Measurements from ENCODE around the gene MRPL21. TPM values are rescaled to one million over a fixed set of nuclear protein-coding genes. Genes with fewer than 3 reads are reported as not detected.

The MRPL21 gene
- total and polyA plus RNA-seq, 3 experiments from 2014 or later, result 96.3 to 104 (median 101) TPM

- Mint-ChIP-seq H3K27ac (no peak overlapping the region), H3K27me3 (peaks cover 29 to 33% of the 10 kb centered on the region in 2 donors), H3K4me3 (peak overlapping the region in 1 of 7 donors; percentile 11), H3K4me1 (peaks cover 0 to 9% (median 4%) of the 10 kb centered on the region in 3 donors), H3K9me3 (no peaks in the 10 kb centered on the region), H3K36me3 (peaks cover 0 to 1% (median 0%) of the 10 kb centered on the region in 3 donors)
- Histone ChIP-seq H3K27ac (ENCODE audit: low read depth, low read length) (no peak overlapping the region), H3K9me3 (ENCODE audit: low read length) (no peaks in the 10 kb centered on the region), H3K36me3 (ENCODE audit: insufficient read depth, low read length) (no peaks in the 10 kb centered on the region), H3K4me3 (ENCODE audit: low read length) (no peak overlapping the region), H3K27me3 (ENCODE audit: insufficient read depth, low read length, poor library complexity, severe bottlenecking) (peaks cover 12% of the 10 kb centered on the region), H3K4me1 (ENCODE audit: insufficient read depth, low read length) (peaks cover 13% of the 10 kb centered on the region)
- ChIA-PET POLR2A (interaction anchor here (0.8 kb wide), 1 partner anchor 9 kb away, joined by 4 read pairs; no protein-coding TSS in a partner anchor), CTCF (interaction anchor here (4.9 kb wide), 1 partner anchor 9 kb away, joined by 34 read pairs; the partner anchor contains the start of gene CPT1A)
- DNase-seq, result no peak
Measured at GRCh38 chr11:68852628-68853027, 51.0 kb downstream of the MRPL21 start.

GRCh38 chr11:68848429-68848828 is 55.2 kb downstream of the MRPL21 start:
- H3K36me3 ChIP-seq (ENCODE audit: insufficient read depth, low read length), result no peaks in the 10 kb centered on the region
- H3K27me3 ChIP-seq (ENCODE audit: insufficient read depth, low read length, poor library complexity, severe bottlenecking), result peaks cover under 1% of the 10 kb centered on the region
- no peaks in the 10 kb centered on the region for H3K9me3 ChIP-seq (ENCODE audit: low read length)
- H3K27ac ChIP-seq (ENCODE audit: low read depth, low read length), result no peak overlapping the region
- POLR2A ChIA-PET, result no interaction called here
- Mint-ChIP-seq H3K36me3 (peaks cover 0 to 2% (median 0%) of the 10 kb centered on the region in 3 donors), H3K27ac (no peak overlapping the region), H3K4me3 (peak overlapping the region in 1 of 7 donors; percentile 42), H3K27me3 (peaks cover 12 to 13% of the 10 kb centered on the region in 2 donors), H3K4me1 (peaks cover 7 to 10% (median 10%) of the 10 kb centered on the region in 3 donors), H3K9me3 (no peaks in the 10 kb centered on the region)
- H3K4me1 ChIP-seq (ENCODE audit: insufficient read depth, low read length), result peaks cover 6% of the 10 kb centered on the region
- no peak overlapping the region for H3K4me3 ChIP-seq (ENCODE audit: low read length)
- CTCF ChIA-PET, result no interaction called here
- no peak for DNase-seq

- ChIA-PET POLR2A (no interaction called here), CTCF (interaction anchor here (1.3 kb wide), 1 partner anchor 22 kb away, joined by 4 read pairs; no protein-coding TSS in a partner anchor)
- no peaks in the 10 kb centered on the region for H3K36me3 ChIP-seq (ENCODE audit: insufficient read depth, low read length)
- Mint-ChIP-seq H3K27me3 (peaks cover 4 to 6% of the 10 kb centered on the region in 2 donors), H3K4me3 (no peak overlapping the region), H3K4me1 (peaks cover 13 to 18% (median 16%) of the 10 kb centered on the region in 3 donors), H3K9me3 (no peaks in the 10 kb centered on the region), H3K36me3 (peaks cover 0 to 6% (median 0%) of the 10 kb centered on the region in 3 donors), H3K27ac (no peak overlapping the region)
- H3K27me3 ChIP-seq (ENCODE audit: insufficient read depth, low read length, poor library complexity, severe bottlenecking), result no peaks in the 10 kb centered on the region
- H3K4me3 ChIP-seq (ENCODE audit: low read length), result no peak overlapping the region
- H3K27ac ChIP-seq (ENCODE audit: low read depth, low read length), result no peak overlapping the region
- no peak for DNase-seq
- H3K4me1 ChIP-seq (ENCODE audit: insufficient read depth, low read length), result peaks cover 11% of the 10 kb centered on the region
- H3K9me3 ChIP-seq (ENCODE audit: low read length), result no peaks in the 10 kb centered on the region
Measured at GRCh38 chr11:68847395-68847794, 56.2 kb downstream of the MRPL21 start.

GRCh38 chr11:68845351-68846002 is 58.2 kb downstream of the MRPL21 start:
- Histone ChIP-seq H3K9me3 (ENCODE audit: low read length) (no peaks in the 10 kb centered on the region), H3K27ac (ENCODE audit: low read depth, low read length) (no peak overlapping the region), H3K27me3 (ENCODE audit: insufficient read depth, low read length, poor library complexity, severe bottlenecking) (no peaks in the 10 kb centered on the region), H3K4me3 (ENCODE audit: low read length) (no peak overlapping the region), H3K36me3 (ENCODE audit: insufficient read depth, low read length) (no peaks in the 10 kb centered on the region), H3K4me1 (ENCODE audit: insufficient read depth, low read length) (peaks cover 15% of the 10 kb centered on the region)
- DNase-seq, result no peak
- Mint-ChIP-seq H3K36me3 (peaks cover 0 to 8% (median 0%) of the 10 kb centered on the region in 3 donors), H3K4me1 (peaks cover 17 to 25% (median 23%) of the 10 kb centered on the region in 3 donors), H3K9me3 (no peaks in the 10 kb centered on the region), H3K4me3 (peak overlapping the region in 2 of 7 donors; percentile 41 to 95), H3K27me3 (peaks cover 0 to 3% of the 10 kb centered on the region in 2 donors), H3K27ac (peak overlapping the region in 1 of 8 donors; percentile 86)
- POLR2A ChIA-PET, result no interaction called here
- CTCF ChIA-PET, result interaction anchor here (1.4 to 3.3 kb wide), 2 partner anchors 16 to 93 kb away, joined by 7 to 19 read pairs; partner anchors contain the start of gene TESMIN

DNA sequence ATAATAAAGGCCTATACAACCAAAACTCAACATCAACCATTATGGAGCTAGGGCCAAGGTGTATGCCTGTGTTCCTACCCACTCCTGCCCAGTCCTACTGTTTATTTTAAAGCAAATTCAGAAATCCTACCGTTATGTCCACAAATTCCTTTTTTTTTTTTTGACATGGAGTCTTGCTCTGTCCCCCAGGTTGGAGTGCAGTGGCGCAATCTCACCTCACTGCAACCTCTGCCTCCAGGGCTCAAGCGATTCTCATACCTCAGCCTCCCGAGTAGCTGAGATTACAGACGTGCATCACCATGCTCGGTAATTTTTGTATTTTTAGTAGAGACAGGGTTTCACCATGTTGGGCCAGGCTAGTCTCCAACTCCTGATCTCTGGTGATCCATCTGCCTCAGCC is 58.8 kb downstream of the MRPL21 start:
- peaks cover 0 to 3% of the 10 kb centered on the region in 2 donors for H3K27me3 Mint-ChIP-seq
- ChIA-PET POLR2A (no interaction called here), CTCF (interaction anchor here (0.8 to 3.5 kb wide), 12 partner anchors 9 to 157 kb away, joined by 3 to 37 read pairs (median 7); partner anchors contain the start of gene TESMIN)
- no peak for DNase-seq
- H3K27ac Mint-ChIP-seq, result peak overlapping the region in 3 of 8 donors; percentile 43 to 86 (median 47)
- peaks cover 22% of the 10 kb centered on the region for H3K4me1 ChIP-seq (ENCODE audit: insufficient read depth, low read length)
- no peak overlapping the region for H3K27ac ChIP-seq (ENCODE audit: low read depth, low read length)
- H3K9me3 Mint-ChIP-seq, result no peaks in the 10 kb centered on the region
- H3K9me3 ChIP-seq (ENCODE audit: low read length), result no peaks in the 10 kb centered on the region
- H3K4me3 ChIP-seq (ENCODE audit: low read length), result no peak overlapping the region
- no peaks in the 10 kb centered on the region for H3K27me3 ChIP-seq (ENCODE audit: insufficient read depth, low read length, poor library complexity, severe bottlenecking)
- H3K36me3 Mint-ChIP-seq, result peaks cover 0 to 8% (median 0%) of the 10 kb centered on the region in 3 donors
- peak overlapping the region in 4 of 7 donors; percentile 48 to 95 (median 68) for H3K4me3 Mint-ChIP-seq
- H3K36me3 ChIP-seq (ENCODE audit: insufficient read depth, low read length), result no peaks in the 10 kb centered on the region
- peaks cover 24 to 31% (median 29%) of the 10 kb centered on the region in 3 donors for H3K4me1 Mint-ChIP-seq

DNA sequence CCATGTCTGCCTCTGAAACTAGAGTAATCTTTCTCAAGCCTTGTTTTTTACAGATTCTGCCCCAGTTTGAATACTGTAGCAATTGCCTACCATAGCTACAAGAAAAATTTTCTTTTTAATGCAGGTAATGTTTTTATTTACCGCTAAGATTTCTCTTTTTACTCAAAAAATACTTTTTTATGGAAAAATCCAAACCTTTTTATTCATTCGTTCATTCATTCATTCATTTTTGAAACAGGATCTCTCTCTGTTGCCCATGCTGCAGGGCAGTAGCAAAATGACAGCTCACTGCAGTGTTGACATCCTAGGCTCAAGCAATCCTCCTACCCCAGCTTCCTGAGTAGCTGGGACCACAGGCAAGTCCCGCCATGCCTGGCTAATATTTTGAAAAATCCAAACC is 59.3 kb downstream of the MRPL21 start:
- Mint-ChIP-seq H3K4me3 (peak overlapping the region; percentile 81 to 98 (median 93)), H3K27me3 (peaks cover 0 to 3% of the 10 kb centered on the region in 2 donors), H3K36me3 (peaks cover 0 to 8% (median 0%) of the 10 kb centered on the region in 3 donors), H3K9me3 (no peaks in the 10 kb centered on the region), H3K4me1 (peaks cover 28 to 36% (median 34%) of the 10 kb centered on the region in 3 donors), H3K27ac (peak overlapping the region in 5 of 8 donors; percentile 79 to 95 (median 86))
- ChIA-PET POLR2A (interaction anchor here (1.5 kb wide), 1 partner anchor 205 kb away, joined by 4 read pairs; the partner anchor contains the start of gene TPCN2), CTCF (interaction anchor here (0.8 to 3.5 kb wide), 18 partner anchors 10 to 229 kb away, joined by 3 to 37 read pairs (median 6); partner anchors contain the start of gene TESMIN)
- no peaks in the 10 kb centered on the region for H3K36me3 ChIP-seq (ENCODE audit: insufficient read depth, low read length)
- no peak for DNase-seq
- peak overlapping the region; percentile 76 for H3K4me3 ChIP-seq (ENCODE audit: low read length)
- no peaks in the 10 kb centered on the region for H3K9me3 ChIP-seq (ENCODE audit: low read length)
- no peaks in the 10 kb centered on the region for H3K27me3 ChIP-seq (ENCODE audit: insufficient read depth, low read length, poor library complexity, severe bottlenecking)
- H3K27ac ChIP-seq (ENCODE audit: low read depth, low read length), result no peak overlapping the region
- H3K4me1 ChIP-seq (ENCODE audit: insufficient read depth, low read length), result peaks cover 26% of the 10 kb centered on the region

- H3K27me3 Mint-ChIP-seq, result peaks cover 0 to 3% of the 10 kb centered on the region in 2 donors
- CTCF ChIA-PET, result interaction anchor here (0.6 to 3.5 kb wide), 22 partner anchors 10 to 228 kb away, joined by 3 to 37 read pairs (median 5); partner anchors contain the start of genes IGHMBP2, MRPL21 and TESMIN
- H3K4me1 Mint-ChIP-seq, result peaks cover 31 to 41% (median 39%) of the 10 kb centered on the region in 3 donors
- Histone ChIP-seq H3K27me3 (ENCODE audit: insufficient read depth, low read length, poor library complexity, severe bottlenecking) (no peaks in the 10 kb centered on the region), H3K9me3 (ENCODE audit: low read length) (no peaks in the 10 kb centered on the region), H3K4me3 (ENCODE audit: low read length) (peak overlapping the region; percentile 76), H3K27ac (ENCODE audit: low read depth, low read length) (peak overlapping the region; percentile 27), H3K4me1 (ENCODE audit: insufficient read depth, low read length) (peaks cover 28% of the 10 kb centered on the region), H3K36me3 (ENCODE audit: insufficient read depth, low read length) (no peaks in the 10 kb centered on the region)
- H3K27ac Mint-ChIP-seq, result peak overlapping the region; percentile 80 to 98 (median 90)
- H3K36me3 Mint-ChIP-seq, result peaks cover 0 to 8% (median 0%) of the 10 kb centered on the region in 3 donors
- POLR2A ChIA-PET, result interaction anchor here (0.6 to 1.5 kb wide), 4 partner anchors 9 to 205 kb away, joined by 4 to 6 read pairs (median 5); partner anchors contain the start of gene TPCN2
- H3K4me3 Mint-ChIP-seq, result peak overlapping the region; percentile 81 to 98 (median 93)
- DNase-seq, result peak; percentile 56 to 78 (median 66)
- no peaks in the 10 kb centered on the region for H3K9me3 Mint-ChIP-seq
Measured at GRCh38 chr11:68843703-68844312, 59.8 kb downstream of the MRPL21 start.
